ENCODE measurements around the gene MUS81.

GRCh38 chr11:65870706-65871681 is 10.8 kb downstream of the MUS81 start:
- TF ChIP-seq KAT8 (CRISPR knock-in tag; IDR thresholded peaks at IDR 0.05) (no peak), ZNF136 (CRISPR knock-in tag; IDR thresholded peaks at IDR 0.05; ENCODE audit: low read depth) (no peak), ZNF205 (CRISPR knock-in tag; IDR thresholded peaks at IDR 0.05) (no peak), ATF3 (CRISPR knock-in tag; IDR thresholded peaks at IDR 0.05) (no peak), EP300 (IDR thresholded peaks at IDR 0.05; ENCODE audit: low read depth in 2 of 2, low read length in 2 of 2) (no peak), EP300 (CRISPR knock-in tag; IDR thresholded peaks at IDR 0.05; ENCODE audit: borderline replicate concordance) (no peak), GABPB1 (CRISPR knock-in tag; IDR thresholded peaks at IDR 0.05) (no peak)

All from HepG2 (cell line).